Inflammatory macrophage treated with lipopolysaccharide for 1 hour (primary cell): ENCODE results near the gene GAPVD1.
A peak's percentile ranks its signal among the peaks of the same experiment; 100 is the strongest.
"Not testable (repeated sequence)": the region's sequence is repeated elsewhere in the genome, so short reads cannot be mapped to it uniquely, and the experiment has no call there.

Source experiments
- DNase-seq, 2 donors: peaks; one replicate each; pipeline ENCODE4 v3.0.0-alpha.2; 2020 to 2022

The GAPVD1 gene

DNA sequence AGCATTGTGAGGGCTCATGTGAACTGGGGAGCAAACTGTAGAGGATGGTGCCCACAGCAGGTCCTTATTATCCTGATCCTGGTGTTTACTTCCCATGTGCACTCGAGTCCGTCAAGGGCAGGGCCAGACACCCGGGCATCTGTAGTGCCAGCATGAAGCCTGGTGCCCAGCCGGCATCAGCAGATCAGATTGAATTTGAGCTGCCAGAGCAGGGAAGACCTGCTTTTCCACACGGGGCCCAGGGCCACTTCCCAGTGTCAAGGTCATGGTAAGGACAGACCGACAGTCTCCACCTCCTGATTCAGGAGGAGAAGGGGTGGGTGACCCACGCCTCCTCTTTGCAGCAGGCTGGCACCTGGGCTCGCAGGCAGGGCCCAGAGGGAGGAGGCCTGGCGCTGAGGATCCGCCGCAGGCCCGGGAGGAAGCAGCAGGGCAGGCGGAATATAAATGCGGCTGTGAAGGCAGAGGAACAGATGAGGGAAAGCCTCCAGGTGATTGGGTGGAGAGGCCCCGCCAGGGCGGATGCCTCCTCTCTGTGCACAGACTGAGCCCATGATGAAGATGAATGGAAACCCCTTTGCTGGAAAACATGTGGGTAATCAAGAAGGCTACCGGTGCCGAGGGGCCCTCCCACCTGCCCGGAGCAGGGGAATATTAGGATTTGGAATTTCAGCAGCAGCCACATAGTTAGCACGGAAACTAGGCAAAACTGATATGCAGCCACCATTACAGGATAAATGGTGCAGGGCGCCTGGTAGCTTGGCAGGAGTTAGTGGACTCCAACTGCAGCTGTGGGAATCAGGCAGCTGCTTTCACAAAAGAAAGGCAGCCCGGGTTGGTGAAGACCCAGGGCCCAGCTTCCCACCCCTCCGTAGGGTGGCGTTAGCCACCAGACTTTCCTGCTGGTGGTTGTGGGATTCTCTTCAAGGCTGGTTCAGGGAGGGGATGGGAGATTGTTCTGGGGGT is 114.9 kb downstream of the GAPVD1 start:
- no peak for DNase-seq

DNA sequence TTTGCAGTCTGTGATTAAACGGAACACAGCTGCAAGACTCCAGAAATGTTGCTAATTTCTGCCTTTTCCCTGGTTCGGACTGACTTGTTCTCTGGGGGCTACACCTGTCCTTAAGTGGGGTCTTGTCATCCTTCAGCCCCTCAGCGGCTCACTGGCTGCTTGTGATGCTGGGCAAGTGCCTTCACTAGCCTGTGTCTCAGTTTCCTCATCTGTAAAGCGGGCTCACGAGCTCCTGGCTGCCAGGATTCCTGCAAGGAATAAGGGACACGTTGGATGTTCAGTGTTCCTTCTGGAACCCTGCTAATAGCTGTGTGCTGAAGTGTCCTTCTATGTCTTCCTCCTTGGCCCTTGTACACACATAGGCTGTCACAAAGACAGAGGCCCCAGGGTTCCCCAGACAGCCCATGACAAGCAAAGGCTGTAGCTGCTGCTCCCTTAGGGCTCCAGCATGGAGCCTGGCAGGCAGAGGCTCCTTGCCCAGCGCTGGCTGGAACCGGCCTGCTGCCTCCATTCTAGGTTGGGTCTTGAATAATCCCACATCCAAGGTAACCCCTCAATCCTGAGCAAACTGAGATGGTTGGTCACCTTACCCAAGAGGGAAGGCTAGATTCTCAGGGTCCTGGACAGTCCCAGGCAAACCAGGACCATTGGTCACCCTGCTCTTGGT is 116.1 kb downstream of the GAPVD1 start:
- DNase-seq, result no peak

DNA sequence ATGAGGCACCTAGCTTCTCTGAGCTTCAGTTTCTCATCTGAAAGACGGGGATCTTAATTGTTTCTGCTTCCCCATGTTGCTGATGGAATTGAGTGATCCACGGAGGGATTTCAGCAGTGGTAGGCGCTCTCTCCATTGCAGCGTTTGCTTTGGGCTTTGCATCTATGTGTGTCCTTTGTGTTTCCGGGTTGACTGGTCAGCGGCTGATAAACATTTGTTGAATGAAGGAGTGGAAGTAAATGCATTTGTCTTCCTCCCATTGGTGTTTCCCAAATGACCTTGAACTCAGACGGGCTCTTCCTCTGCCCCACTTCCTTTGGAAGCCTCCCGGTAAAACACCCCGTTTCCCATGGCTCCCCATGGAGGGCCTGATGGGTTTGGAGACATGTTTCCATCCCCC is 117.2 kb downstream of the GAPVD1 start:
- DNase-seq, result no peak

DNA sequence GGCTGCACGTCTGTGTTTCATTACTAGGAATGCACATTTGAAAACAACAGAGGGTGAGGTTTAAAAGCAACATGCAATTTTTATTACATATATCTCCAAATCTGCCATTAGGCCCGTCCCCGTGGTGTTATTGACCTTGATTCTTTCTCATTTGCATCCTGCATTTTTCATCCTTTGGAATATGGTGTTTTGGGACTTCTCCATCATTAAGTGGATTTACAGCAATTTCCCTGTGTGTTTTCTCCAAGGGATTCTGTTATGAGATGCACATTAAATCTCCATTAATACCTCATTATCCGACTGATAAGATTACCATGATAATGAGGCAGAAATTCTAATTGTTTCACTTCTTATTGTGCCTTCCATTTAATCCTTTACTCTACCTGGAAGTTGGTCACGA is 117.6 kb downstream of the GAPVD1 start:
- no peak for DNase-seq

DNA sequence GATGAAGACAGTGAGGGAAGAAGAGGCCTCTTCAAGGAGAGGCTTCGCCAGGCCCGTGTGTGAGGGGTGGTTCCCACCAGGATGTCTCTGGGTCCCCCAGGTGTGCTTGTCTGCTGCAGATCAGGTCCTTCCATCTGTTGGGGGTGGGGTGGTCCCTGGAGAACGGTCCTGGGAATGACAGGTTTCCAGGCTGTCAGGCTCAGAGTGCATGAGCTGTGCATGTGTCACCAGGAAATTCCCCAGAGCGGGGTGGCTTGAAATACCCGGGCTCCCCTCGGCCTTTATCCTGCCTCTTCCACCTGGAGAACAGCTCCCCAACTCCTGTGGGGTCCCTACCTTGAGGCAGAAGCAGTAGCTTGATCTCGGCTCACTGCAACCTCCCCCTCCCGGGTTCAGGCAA is 118.8 kb downstream of the GAPVD1 start:
- DNase-seq, result no peak

DNA sequence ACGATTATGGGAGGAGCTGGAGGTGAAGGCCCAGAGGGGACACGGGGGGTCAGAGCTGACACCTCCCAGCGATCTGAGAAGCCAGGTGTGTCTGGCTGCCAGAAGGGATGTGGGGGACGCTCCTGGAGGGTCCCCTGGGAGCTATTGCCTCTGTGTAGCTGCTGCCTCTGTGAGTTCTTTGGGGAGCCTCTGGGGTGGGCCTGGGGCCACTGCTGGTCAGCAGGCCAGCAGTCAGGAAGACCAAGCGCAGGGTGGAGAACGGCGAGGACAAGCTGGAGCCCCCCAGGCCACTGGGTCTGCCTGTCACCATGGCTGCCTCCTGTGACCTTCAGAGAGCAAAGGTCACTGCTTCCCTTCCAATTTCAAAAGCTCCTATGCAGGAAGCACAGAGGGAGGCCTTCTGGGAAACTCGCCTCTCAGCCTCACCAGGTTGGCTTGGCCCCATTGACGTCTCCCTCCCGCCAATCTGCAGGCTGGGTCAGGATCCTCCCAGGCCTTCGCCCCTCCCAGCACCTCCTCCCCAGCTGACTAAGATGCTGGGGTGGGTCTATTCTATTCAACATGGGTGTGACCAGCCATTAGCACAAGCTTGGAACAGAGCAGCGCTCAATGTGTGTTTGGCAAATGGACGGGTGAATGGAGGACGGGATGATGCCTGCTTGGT is 126.4 kb downstream of the GAPVD1 start:
- DNase-seq, result no peak

DNA sequence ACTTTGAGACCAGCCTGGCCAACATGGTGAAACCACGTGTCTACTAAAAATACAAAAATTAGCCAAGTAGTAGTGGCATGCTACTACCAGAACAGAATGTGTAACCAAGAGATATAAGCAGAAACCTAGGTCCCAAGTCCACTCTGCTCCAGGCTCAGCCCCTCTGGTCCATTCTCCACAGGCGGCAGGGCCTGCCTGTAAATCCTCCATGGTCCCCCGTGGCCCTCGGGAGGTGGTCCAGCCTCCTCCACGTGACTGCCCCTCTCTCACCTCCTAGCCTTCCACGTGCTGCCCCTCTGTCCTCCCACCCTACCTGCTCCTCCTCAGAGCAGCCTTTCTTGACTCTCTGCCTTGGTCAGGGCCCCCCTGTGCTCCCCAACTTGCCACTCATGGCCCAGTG is 127.4 kb downstream of the GAPVD1 start:
- no peak for DNase-seq

DNA sequence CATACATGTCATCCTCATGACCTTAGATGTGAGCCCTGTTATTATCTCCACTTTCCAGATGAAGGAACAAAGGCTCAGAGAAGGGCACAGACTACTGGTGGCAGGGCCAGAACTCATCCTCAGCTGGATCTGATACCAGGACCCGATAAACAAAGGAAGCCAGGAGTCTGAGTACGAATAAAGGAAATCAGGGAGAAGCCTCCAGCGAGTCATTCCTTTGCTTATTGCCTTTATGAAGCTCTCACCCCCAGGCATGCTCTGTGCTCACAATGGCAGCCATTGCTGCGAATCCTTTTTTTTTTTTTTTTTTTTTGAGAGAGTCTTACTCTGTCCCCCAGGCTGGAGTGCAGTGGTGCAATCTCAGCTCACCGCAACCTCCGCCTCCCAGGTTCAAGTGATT is 130.1 kb downstream of the GAPVD1 start:
- DNase-seq, result no peak

DNA sequence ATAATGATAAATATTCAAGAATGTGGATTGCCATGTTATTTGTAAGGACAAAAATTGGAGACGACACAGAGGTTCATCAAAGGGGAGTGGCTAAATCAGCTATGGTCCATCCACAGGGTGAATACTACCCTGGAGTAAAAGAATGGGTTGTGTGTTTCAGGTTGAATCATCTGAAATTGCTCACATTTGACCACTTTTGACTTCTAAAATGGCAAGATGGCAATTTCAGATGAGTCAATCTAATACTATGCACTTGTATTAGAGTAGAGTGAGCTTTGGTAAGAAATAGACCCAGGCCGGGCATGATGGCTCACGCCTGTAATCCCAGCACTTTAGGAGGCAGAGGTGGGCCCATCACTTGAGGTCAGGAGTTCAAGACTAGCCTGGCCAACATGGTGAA is 131.8 kb downstream of the GAPVD1 start:
- no peak for DNase-seq

DNA sequence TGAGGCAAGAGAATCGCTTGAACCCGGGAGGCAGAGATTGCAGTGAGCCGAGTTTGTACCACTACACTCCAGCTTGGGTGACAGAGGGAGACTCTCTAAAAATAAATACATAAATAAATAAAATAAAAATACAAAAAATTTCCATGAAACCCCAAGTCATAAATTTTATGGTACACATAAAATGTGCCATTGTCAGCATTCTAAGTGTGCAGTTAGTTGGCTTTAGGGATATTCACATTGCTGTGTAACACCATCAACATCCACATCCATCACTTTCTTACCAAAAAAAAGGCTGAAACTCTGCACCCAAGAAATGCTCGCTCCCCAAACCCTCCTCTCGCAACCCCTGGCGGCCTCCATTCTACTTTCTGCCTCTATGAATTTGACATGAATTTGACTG is 135.2 kb downstream of the GAPVD1 start:
- no peak for DNase-seq

DNA sequence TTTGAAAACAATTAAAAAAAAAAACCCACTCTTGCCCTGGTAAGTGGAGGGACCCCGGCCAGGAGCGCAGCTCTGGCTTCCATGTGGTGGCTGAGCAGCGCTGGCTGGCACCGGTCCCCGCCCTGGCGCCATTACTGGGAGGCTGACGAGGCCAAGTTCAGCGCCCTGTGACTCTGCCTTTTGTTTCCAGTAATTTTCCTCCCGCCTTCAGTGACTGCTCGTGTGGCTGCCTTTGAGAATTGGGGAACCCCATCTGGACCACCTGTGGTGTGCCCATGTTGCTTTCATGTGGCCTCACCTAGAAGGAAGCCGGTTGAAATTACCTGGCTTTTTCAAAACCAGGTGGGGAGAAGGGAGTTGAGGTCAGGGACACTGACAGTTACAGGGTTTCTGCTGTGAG is 136.1 kb downstream of the GAPVD1 start:
- no peak for DNase-seq

DNA sequence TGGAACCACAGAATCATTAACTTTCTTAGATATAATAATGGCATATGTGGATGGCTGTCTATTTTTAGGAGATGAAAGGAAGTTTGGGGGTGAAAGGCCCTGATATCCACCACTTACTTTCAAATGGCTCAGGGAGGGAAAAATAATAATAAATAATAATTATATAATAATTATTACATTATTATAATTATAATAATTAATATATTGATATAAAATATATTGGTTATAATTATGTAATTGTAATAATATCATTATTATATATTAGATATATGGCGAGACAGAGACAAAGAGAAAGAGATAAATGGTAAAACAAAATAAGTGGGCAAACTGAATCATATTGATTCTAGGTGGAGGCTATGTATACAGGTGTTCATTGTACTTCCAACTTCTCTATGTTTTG is 136.6 kb downstream of the GAPVD1 start:
- no peak for DNase-seq

DNA sequence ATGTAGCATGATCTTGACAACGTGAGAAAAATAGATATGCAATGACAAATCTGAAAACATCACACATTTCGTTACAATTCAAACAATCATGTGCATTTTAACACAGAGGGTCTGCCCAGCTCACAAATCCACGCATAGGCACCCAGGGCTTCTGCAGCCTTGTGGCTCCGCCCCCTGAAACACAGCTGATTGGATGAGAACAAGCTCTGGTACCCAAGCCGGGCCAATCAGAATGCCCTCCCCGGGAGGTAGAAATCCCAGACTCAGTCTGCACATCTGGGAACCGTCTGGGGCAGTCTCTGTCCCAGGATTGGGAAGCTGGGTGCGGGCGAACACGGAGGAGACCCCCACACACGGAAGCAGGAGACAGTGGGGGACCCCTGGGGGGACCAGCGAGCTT is 137.5 kb downstream of the GAPVD1 start:
- DNase-seq, result no peak

DNA sequence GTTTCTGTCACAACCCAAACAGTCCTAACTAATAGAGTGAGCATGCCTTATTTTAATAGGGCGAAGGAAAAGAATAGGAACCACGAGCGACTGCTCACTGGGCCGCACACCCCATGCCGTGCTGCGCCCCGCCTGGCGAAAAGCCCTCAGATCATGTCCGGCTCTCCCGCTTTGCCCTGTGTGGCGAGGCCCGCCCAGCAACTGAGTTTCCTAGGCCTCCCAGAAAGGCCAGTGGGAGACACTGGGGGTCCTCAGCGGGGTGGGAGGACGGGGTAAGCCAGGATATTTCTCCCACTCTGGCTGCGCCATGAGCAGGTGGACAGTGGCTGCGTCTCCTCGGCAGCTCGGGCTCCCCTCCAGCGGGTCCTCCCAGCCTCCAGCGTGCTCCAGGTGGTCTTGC is 138.0 kb downstream of the GAPVD1 start:
- DNase-seq, result no peak

DNA sequence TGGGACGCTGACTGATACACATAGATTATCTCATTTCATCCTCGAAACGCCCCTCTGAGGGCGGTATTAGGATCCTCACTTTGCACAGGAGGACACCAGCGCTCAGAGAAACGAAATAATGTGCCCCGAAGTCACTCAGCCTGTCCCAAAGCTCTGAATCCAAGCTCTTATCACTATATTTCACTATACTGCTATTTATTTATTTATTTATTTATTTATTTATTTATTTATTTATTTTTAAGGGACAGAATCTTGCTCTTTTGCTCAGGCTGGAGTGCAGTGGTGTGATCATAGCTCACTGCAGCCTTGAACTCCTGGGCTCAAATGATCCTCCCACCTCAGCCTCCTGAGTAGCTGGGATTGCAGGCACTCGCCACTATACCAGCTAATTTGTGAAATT is 138.6 kb downstream of the GAPVD1 start:
- not testable (repeated sequence) for DNase-seq

DNA sequence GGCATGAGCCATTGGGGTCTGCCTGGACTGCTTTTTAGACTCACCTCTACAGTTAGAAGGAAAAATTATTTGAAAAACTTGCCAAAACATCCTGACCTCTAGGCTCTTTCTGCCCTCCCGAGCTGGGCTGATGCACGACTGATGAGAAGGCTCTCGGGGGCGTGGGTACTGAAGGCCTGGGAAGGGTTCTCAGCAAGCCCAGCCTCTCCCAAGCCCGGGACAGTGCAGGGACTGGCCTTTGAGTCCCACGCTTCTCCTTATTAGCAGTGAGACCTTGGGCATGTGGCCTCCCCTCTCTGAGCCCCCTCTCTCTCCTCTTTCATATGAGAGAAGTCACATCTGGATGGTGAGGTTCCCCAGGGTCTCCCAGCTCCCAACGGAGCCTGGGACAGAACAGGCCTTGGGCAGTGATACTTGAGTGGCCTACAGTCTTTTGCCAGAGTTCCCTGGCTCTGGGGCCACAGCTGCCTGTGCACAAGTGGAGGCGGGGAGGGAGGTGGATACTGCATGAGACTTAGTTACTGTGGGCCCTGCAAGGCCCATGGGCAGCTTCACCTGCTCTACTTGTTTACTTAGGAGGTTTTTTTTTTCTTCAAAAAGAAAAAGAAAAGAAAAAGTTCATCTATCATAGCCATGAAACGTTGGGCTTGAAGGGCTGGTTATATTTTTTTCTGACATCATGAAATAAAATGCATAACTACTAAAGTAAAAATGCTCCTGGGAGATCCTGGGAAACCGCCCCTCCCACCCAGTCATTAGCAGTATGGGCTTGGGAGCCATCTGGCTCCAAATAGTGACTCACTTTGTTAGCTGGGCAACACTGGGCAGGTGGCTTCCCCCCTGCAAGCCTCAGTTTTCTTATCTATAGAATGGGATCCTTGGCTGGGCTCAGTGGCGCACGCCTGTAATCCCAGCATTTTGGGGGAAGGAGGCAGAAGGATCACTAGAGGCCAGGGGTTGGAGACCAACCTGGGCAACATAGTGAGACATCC is 139.4 kb downstream of the GAPVD1 start:
- no peak for DNase-seq

DNA sequence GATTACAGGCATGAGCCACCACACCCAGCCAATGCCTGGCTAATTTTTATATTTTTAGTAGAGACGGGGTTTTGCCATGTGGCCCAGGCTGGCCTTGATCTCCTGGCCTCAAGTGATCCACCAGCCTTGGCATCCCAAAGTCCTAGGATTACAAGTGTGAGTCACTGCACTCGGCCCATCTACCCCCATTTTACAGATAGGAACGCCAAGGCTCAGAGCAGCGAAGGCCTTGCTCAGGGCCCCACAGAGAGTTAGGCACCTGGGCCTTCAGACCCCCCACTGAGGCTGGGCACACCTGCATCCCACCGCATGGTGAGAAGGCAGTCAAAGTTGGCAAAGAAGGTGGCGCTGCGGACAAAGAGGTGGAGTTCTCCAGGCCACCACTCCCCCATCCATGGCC is 143.1 kb downstream of the GAPVD1 start:
- DNase-seq, result no peak

DNA sequence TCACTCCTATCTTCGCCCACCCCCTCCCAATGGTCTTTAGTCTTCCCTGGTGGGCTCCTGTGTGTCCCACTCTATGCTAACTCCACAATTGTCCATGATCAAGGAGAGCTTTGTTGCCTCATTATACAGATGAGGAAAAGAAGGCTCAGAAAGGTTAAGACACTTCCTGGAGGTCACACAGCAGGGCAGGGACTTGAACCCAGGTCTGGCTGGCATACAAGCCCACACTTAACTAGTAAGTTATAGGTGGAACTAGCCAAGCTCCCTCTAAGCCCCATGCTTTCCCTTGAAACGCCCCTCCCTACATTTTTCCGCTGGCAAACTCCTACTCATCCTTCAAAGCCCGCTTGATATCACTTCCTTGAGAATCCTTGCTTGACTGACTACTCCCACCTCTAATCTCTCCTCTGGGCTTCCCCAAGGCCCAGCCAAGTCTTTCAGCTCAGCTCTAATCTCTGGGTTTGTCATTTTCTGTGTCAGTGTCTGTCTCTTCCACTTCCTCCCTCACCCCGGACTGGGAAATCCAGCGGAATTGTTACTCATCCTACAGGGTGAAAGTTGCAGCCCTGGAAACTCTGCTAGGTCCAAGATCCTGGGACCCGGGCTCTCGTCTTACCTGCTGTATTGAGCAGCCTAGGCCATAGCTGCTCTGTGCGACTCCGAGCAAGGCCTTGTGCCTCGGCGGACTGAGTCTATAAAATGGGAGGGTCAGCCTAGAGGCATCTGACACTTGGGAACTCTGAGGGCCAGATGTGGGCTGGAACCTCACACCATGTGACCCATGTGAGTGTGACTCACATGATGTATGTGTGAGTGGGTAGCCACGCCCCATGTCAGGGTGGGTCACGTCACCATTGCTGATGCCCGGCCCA is 144.5 kb downstream of the GAPVD1 start:
- DNase-seq, result peak; percentile 65 to 89

DNA sequence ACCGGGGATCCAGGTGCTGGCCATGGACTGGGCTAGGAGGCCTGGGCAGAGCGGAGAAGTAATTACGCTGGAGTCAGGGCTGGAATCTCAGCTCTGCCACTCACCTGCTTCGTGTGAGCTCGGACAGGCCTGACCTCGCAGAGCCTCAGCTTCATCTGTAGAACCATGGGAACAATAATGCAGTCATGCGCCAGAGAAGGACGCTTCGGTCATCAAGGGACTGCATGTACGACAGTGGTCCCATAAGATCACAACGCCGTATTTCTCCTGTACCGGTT is 145.1 kb downstream of the GAPVD1 start:
- DNase-seq, result no peak

DNA sequence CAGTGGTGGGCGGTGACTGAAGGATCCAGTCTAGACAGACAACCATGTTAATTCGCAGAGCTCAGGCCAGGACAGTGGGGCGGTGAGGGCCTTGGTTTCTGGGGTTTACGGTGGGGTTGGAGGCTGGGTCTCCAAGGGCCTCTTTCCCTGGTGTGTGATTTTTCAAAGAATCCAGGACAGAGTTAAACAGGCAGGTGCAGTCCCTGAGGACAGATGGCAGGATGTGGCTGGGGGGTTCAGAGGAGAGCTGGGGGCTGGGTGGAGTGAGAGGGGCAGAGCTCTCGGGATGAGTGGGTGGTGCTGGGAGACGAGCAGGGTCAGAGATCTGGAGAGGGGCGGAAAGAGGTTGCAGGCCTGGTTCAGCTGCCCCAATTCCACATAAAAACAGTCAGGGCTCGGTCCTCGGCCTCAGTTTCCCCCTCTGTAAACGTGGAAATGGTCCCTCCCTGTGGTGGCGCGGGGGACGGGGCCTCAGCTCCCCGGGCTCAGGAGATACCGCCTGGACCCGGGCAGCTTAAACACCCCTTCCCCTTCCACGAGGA is 145.9 kb downstream of the GAPVD1 start:
- DNase-seq, result no peak
